ENCODE data around the gene CBLN4. TPM values are rescaled to one million over a fixed set of nuclear protein-coding genes. Genes with fewer than 3 reads are reported as not detected.

CBLN4 gene
- total and polyA plus RNA-seq, 2 donors from 2014 or later: 0.35 to 0.45 TPM

DNA sequence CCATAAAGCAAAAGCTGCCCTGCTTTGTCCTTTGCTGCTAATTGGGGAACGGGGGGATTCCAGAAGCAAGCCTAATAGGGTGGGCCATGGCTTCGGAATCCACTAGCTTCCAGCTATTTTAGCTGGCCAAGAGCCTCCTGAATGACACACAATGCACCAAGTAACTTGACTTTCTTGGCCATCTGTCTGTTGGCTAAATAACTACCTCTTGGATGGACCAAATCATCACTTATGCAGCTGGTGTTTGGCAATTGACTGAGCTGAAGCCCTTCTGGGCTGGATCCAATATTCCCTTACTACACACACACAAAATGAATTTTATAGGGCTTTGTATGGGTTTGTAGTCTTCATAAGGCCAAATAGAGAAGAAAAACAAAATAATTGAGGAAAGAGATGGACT, 8.8 kb upstream of the CBLN4 start:
- no peak overlapping the region for H3K27ac ChIP-seq (ENCODE audit: low read depth in 2 of 2, low read length in 2 of 2)
- intact Hi-C loops (cut with DNase I): no loop called here
- H3K4me1 ChIP-seq (ENCODE audit: control insufficient read depth in 2 of 3, insufficient read depth in 2 of 3, low read depth in 1 of 3, low read length in 3 of 3): no peaks in the 10 kb centered on the region
- H3K9me3 ChIP-seq (ENCODE audit: control insufficient read depth in 2 of 3, insufficient read depth in 1 of 3, low read length in 3 of 3): no peaks in the 10 kb centered on the region
- H3K27me3 ChIP-seq (ENCODE audit: control insufficient read depth, insufficient read depth, low read length): no peaks in the 10 kb centered on the region
- DNase-seq (no peak), FAIRE-seq (no peak)
- no peak overlapping the region for H3K9ac ChIP-seq (ENCODE audit: low read length in 3 of 3)
- H3K4me3 ChIP-seq (ENCODE audit: low read length in 3 of 3): no peak overlapping the region
- TF ChIP-seq CTCF (IDR thresholded peaks at IDR 0.05; ENCODE audit: borderline replicate concordance, extremely low read depth, insufficient read depth): no peak
- H3K36me3 ChIP-seq (ENCODE audit: control insufficient read depth in 2 of 3, insufficient read depth in 3 of 3, low read length in 3 of 3): no peaks in the 10 kb centered on the region

DNA sequence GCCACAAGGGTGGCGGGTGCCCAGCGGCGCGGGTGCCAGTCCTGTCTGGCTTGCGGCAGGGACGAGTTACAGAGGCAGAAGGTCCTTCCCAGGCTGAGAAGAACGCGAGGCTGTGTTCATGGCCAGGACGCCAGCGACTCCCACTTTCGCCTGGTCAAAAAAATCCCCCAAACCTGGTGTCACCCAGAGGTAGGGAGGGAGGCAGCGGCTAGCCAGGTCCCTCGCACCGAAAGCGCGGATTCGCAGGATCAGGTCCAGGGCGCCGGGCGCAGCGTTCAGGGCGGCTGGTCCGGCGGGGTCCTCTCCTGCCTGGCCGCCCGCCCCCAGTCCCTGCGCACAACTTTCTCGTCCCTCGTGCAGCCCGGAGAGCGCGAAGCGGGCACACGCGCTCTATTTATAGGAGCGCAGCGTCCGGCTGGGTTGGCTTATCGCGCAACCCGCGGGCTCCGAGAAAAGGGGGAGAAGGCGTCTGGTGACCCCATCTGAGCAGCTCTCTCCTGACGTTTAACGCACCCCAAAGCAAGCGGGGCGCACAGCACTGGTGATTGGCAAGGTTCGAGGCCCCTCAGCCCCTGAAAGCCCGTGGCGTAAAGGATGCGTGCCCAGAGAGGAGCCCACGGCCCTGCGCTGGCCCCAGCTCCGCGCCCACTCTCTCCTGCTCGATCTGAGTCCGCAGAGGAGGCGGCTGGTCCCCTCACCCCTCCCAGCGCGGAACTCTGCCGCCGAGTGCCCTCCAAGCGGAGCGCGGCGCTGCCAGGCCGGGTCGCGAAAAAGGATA, 519 bp downstream of the CBLN4 start:
- Histone ChIP-seq H3K4me3 (ENCODE audit: low read length in 3 of 3) (no peak overlapping the region), H3K4me1 (ENCODE audit: control insufficient read depth in 2 of 3, insufficient read depth in 2 of 3, low read depth in 1 of 3, low read length in 3 of 3) (no peaks in the 10 kb centered on the region), H3K9ac (ENCODE audit: low read length in 3 of 3) (no peak overlapping the region), H3K27me3 (ENCODE audit: control insufficient read depth, insufficient read depth, low read length) (peaks cover 17% of the 10 kb centered on the region), H3K27ac (ENCODE audit: low read depth in 2 of 2, low read length in 2 of 2) (no peak overlapping the region), H3K36me3 (ENCODE audit: control insufficient read depth in 2 of 3, insufficient read depth in 3 of 3, low read length in 3 of 3) (no peaks in the 10 kb centered on the region), H3K9me3 (ENCODE audit: control insufficient read depth in 2 of 3, insufficient read depth in 1 of 3, low read length in 3 of 3) (no peaks in the 10 kb centered on the region)
- TF ChIP-seq CTCF (IDR thresholded peaks at IDR 0.05; ENCODE audit: borderline replicate concordance, extremely low read depth, insufficient read depth): no peak
- intact Hi-C loops (cut with DNase I): no loop called here
- DNase-seq (peak in 3 of 5 donors; percentile 0 to 19 (median 14)), FAIRE-seq (no peak)

- FAIRE-seq (no peak), DNase-seq (peak in 4 of 5 donors; percentile 70 to 84 (median 82))
- Histone ChIP-seq H3K9me3 (ENCODE audit: control insufficient read depth in 2 of 3, insufficient read depth in 1 of 3, low read length in 3 of 3) (no peaks in the 10 kb centered on the region), H3K36me3 (ENCODE audit: control insufficient read depth in 2 of 3, insufficient read depth in 3 of 3, low read length in 3 of 3) (no peaks in the 10 kb centered on the region), H3K27me3 (ENCODE audit: control insufficient read depth, insufficient read depth, low read length) (peaks cover 17% of the 10 kb centered on the region), H3K9ac (ENCODE audit: low read length in 3 of 3) (no peak overlapping the region), H3K4me3 (ENCODE audit: low read length in 3 of 3) (peak overlapping the region in 1 of 3 donors; percentile 32), H3K4me1 (ENCODE audit: control insufficient read depth in 2 of 3, insufficient read depth in 2 of 3, low read depth in 1 of 3, low read length in 3 of 3) (no peaks in the 10 kb centered on the region), H3K27ac (ENCODE audit: low read depth in 2 of 2, low read length in 2 of 2) (no peak overlapping the region)
- intact Hi-C loops (cut with DNase I): no loop called here
- no peak for TF ChIP-seq CTCF (IDR thresholded peaks at IDR 0.05; ENCODE audit: borderline replicate concordance, extremely low read depth, insufficient read depth)
These were observed 1.3 kb downstream of the CBLN4 start for GRCh38 chr20:56004007-56004406.
